Activated T-helper 1 cell treated with Interleukin-2 at 50 U/mL for 16 hours (primary cell): ENCODE measurements around the gene OLFM1.

ENCODE experiments used
- DNase-seq: peaks from one replicate; pipeline ENCODE4 v3.0.0-alpha.2; 2020; ENCODE audit warnings: low read depth

The OLFM1 gene

GRCh38 chr9:135087489-135087792 is at the start of gene OLFM1:
TSS of gene OLFM1 (plus strand) at chr9:135087668. CDS start at chr9:135087990, 322 bp downstream.
- no peak for DNase-seq

- no peak for DNase-seq
Observed at GRCh38 chr9:135038331-135038730, 49.1 kb upstream of the OLFM1 start.

- no peak for DNase-seq
Observed at GRCh38 chr9:135038826-135039225, 48.6 kb upstream of the OLFM1 start.

- no peak for DNase-seq
Observed at GRCh38 chr9:135039266-135039870, 48.1 kb upstream of the OLFM1 start.

- DNase-seq, result no peak
Observed at GRCh38 chr9:135039916-135040645, 47.4 kb upstream of the OLFM1 start.

- DNase-seq, result no peak
Observed at GRCh38 chr9:135040892-135041291, 46.6 kb upstream of the OLFM1 start.

- no peak for DNase-seq
Observed at GRCh38 chr9:135043345-135043744, 44.1 kb upstream of the OLFM1 start.

GRCh38 chr9:135045264-135045927 is 42.1 kb upstream of the OLFM1 start:
- no peak for DNase-seq

- DNase-seq, result no peak
Observed at GRCh38 chr9:135045928-135046738, 41.3 kb upstream of the OLFM1 start.

- no peak for DNase-seq
Observed at GRCh38 chr9:135046739-135047350, 40.6 kb upstream of the OLFM1 start.

- DNase-seq, result no peak
Observed at GRCh38 chr9:135047521-135047920, 39.9 kb upstream of the OLFM1 start.

- DNase-seq, result no peak
Observed at GRCh38 chr9:135048046-135048757, 39.3 kb upstream of the OLFM1 start.

GRCh38 chr9:135048758-135049444 is 38.6 kb upstream of the OLFM1 start:
- no peak for DNase-seq

GRCh38 chr9:135049460-135049859 is 38.0 kb upstream of the OLFM1 start:
- no peak for DNase-seq

- no peak for DNase-seq
Observed at GRCh38 chr9:135050072-135050990, 37.1 kb upstream of the OLFM1 start.

- no peak for DNase-seq
Observed at GRCh38 chr9:135051316-135052038, 36.0 kb upstream of the OLFM1 start.

- no peak for DNase-seq
Observed at GRCh38 chr9:135053133-135053532, 34.3 kb upstream of the OLFM1 start.

GRCh38 chr9:135055181-135055580 is 32.3 kb upstream of the OLFM1 start:
- no peak for DNase-seq

- DNase-seq, result no peak
Observed at GRCh38 chr9:135056541-135056940, 30.9 kb upstream of the OLFM1 start.
